Peyer's patch (tissue), 4 donors: Measurements from ENCODE around the gene LGALS7. TPM values are rescaled to one million over a fixed set of nuclear protein-coding genes. Genes with fewer than 3 reads are reported as not detected.

Experiments
- DNase-seq, 3 donors: peaks; one replicate each; pipeline ENCODE4 v3.0.0-alpha.2; 2017 to 2019
- H3K27ac ChIP-seq, 4 donors: fragments of 200-600 bp; sonication (generic); one replicate each; pipeline ENCODE4 v1.5.1; 2016 to 2019
- H3K27me3 ChIP-seq, 2 donors: fragments of 200-600 bp; sonication (generic); one replicate each; pipeline ENCODE4 v1.5.1; 2019
- H3K36me3 ChIP-seq, 3 donors: fragments of 200-600 bp; sonication (generic); one replicate each; pipeline ENCODE4 v1.5.1; 2016 to 2019
- H3K4me1 ChIP-seq, 4 donors: fragments of 200-600 bp; sonication (generic); one replicate each; pipeline ENCODE4 v1.5.1; 2016 to 2019
- H3K4me3 ChIP-seq, 4 donors: fragments of 200-600 bp; sonication (generic); 1 replicate in 3 of 4; 2 replicates in 1 of 4; pipeline ENCODE4 v1.5.1; 2016 to 2019; ENCODE audit warnings: mild to moderate bottlenecking in 1 of 4
- H3K9me3 ChIP-seq, 4 donors: fragments of 200-600 bp; sonication (generic); one replicate each; pipeline ENCODE4 v1.5.1; 2016 to 2019; ENCODE audit warnings: mild to moderate bottlenecking in 1 of 4
- POLR2A ChIP-seq, 2 donors: fragments of 450-650 bp; IDR thresholded peaks; one replicate each; pipeline ENCODE4 v1.5.1; 2017; ENCODE audit warnings: antibody characterized with exemption in 2 of 2, mild to moderate bottlenecking in 2 of 2, moderate library complexity in 2 of 2
- total RNA-seq, 4 donors: library from RNA; depleted of rRNA; stranded (reverse); fragments of >200 nt; gene quantifications; one replicate each; pipeline ENCODE4 v1.1.0, GENCODE V29; 2016
- TF ChIP-seq, protein P1 (sequence below), 6 experiments: fragments of 450-650 bp in 4 of 6; fragments of 200-600 bp in 2 of 6; sonication (generic) in 1 of 6; IDR thresholded peaks; one replicate each; pipeline ENCODE4 v1.5.1; 2017 to 2019; ENCODE audit warnings: antibody characterized with exemption in 6 of 6, mild to moderate bottlenecking in 3 of 6, moderate library complexity in 1 of 6

The LGALS7 gene
- total RNA-seq, 4 donors from 2014 or later, result not detected

- peak in 2 of 3 donors; percentile 49 to 53 for DNase-seq
- TF ChIP-seq, protein P1, sequence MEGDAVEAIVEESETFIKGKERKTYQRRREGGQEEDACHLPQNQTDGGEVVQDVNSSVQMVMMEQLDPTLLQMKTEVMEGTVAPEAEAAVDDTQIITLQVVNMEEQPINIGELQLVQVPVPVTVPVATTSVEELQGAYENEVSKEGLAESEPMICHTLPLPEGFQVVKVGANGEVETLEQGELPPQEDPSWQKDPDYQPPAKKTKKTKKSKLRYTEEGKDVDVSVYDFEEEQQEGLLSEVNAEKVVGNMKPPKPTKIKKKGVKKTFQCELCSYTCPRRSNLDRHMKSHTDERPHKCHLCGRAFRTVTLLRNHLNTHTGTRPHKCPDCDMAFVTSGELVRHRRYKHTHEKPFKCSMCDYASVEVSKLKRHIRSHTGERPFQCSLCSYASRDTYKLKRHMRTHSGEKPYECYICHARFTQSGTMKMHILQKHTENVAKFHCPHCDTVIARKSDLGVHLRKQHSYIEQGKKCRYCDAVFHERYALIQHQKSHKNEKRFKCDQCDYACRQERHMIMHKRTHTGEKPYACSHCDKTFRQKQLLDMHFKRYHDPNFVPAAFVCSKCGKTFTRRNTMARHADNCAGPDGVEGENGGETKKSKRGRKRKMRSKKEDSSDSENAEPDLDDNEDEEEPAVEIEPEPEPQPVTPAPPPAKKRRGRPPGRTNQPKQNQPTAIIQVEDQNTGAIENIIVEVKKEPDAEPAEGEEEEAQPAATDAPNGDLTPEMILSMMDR (IDR thresholded peaks at IDR 0.05), result no peak
- TF ChIP-seq POLR2A (IDR thresholded peaks at IDR 0.05), result peak in 1 of 2 donors; percentile 13
- peak overlapping the region in 3 of 4 donors; percentile 71 to 87 (median 72) for H3K27ac ChIP-seq
Measured at GRCh38 chr19:38730731-38731589, 42.4 kb downstream of the LGALS7 start.

GRCh38 chr19:38730470-38730730 is 42.9 kb downstream of the LGALS7 start:
- no peak for TF ChIP-seq POLR2A (IDR thresholded peaks at IDR 0.05)
- TF ChIP-seq, protein P1 (IDR thresholded peaks at IDR 0.05), result no peak
- Histone ChIP-seq H3K4me3 (no peak overlapping the region), H3K27me3 (no peaks in the 10 kb centered on the region), H3K27ac (peak overlapping the region in 2 of 4 donors; percentile 72 to 87), H3K9me3 (no peaks in the 10 kb centered on the region), H3K4me1 (peaks cover 0 to 67% (median 11%) of the 10 kb centered on the region in 4 donors), H3K36me3 (peaks cover 0 to 61% (median 0%) of the 10 kb centered on the region in 3 donors)
- DNase-seq, result no peak

More at GRCh38 chr19:38730731-38731589, 42.4 kb downstream of the LGALS7 start:
- Histone ChIP-seq H3K4me3 (no peak overlapping the region), H3K27me3 (no peaks in the 10 kb centered on the region), H3K4me1 (peaks cover 0 to 67% (median 11%) of the 10 kb centered on the region in 4 donors), H3K9me3 (no peaks in the 10 kb centered on the region), H3K36me3 (peaks cover 0 to 55% (median 0%) of the 10 kb centered on the region in 3 donors)

GRCh38 chr19:38729653-38730469 is 43.5 kb downstream of the LGALS7 start:
- peaks cover 0 to 63% (median 9%) of the 10 kb centered on the region in 4 donors for H3K4me1 ChIP-seq
- no peak overlapping the region for H3K4me3 ChIP-seq
- no peaks in the 10 kb centered on the region for H3K27me3 ChIP-seq
- no peaks in the 10 kb centered on the region for H3K9me3 ChIP-seq
- TF ChIP-seq, protein P1 (IDR thresholded peaks at IDR 0.05), result peak; percentile 51 to 83 (median 76)
- TF ChIP-seq POLR2A (IDR thresholded peaks at IDR 0.05), result no peak
- peak overlapping the region in 3 of 4 donors; percentile 8 to 51 (median 35) for H3K27ac ChIP-seq
- peak; percentile 82 to 90 (median 83) for DNase-seq
- H3K36me3 ChIP-seq, result peaks cover 0 to 66% (median 0%) of the 10 kb centered on the region in 3 donors

GRCh38 chr19:38728752-38729541 is 44.4 kb downstream of the LGALS7 start:
- DNase-seq, result peak in 1 of 3 donors; percentile 50
- H3K4me1 ChIP-seq, result peaks cover 0 to 58% (median 4%) of the 10 kb centered on the region in 4 donors
- peaks cover 0 to 75% (median 0%) of the 10 kb centered on the region in 3 donors for H3K36me3 ChIP-seq
- H3K27ac ChIP-seq, result peak overlapping the region in 2 of 4 donors; percentile 35 to 51
- no peak for TF ChIP-seq POLR2A (IDR thresholded peaks at IDR 0.05)
- TF ChIP-seq, protein P1 (IDR thresholded peaks at IDR 0.05), result no peak
- H3K4me3 ChIP-seq, result no peak overlapping the region
- no peaks in the 10 kb centered on the region for H3K9me3 ChIP-seq
- H3K27me3 ChIP-seq, result no peaks in the 10 kb centered on the region
